HG03575 (cell line): ENCODE measurements around the gene CDK11A.
A peak's percentile ranks its signal among the peaks of the same experiment; 100 is the strongest.
"Not testable (repeated sequence)": the region's sequence is repeated elsewhere in the genome, so short reads cannot be mapped to it uniquely, and the experiment has no call there.

Source experiments
- ATAC-seq: cut with Tn5 transposase; IDR thresholded peaks from one replicate; pipeline ENCODE4 v1.9.1; 2021; ENCODE audit not compliant: unreplicated experiment, insufficient number of reproducible peaks, low FRiP score; ENCODE audit errors: extremely low read depth

Gene CDK11A

DNA sequence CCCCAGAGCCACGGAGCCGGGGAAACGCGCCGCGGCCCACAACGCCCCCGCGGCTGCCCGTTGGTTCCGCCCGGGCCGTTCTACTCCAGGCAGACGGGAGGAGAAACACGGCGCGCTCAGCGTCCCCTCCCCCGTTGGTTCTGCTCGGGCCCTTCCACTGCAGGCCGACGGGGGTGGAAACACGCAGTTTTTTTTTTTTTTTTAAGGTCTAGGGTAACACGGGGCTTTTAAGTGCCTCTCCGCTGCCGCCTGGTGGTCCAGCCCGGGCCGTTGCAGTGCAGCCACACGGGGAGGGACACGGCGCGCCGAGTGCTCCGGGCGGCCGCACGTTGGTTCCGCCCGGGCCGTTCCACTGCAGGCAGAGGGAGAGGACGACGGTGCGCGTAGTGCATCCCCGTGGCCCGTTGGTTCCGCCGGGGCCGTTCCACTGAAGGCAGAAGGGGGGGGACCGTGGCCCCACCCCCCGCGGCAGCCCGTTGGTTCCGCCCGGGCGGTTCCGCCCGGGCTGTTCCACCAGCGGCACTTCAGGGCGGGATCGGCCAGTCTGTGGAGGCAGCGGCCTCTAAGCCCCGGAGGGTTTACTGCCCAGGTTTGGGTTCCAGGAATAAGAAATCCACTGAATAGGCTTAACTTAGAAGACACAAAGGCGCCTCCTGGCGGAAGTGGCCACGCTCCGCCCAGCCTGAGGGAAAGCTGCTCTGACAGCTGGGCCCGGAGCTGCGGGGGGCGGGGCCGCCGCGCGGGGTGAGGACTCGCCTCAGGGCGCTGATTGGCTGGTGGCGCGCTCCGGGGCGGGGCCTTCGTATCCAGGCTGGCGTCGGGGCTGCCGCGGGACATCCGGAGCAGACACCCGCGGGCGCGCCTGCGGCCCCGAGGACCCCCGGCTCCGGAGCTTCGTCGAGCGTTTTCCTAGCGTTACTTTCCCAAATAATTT is 31.2 kb downstream of the CDK11A start, which contains the start of gene SLC35E2B:
SLC35E2B (minus strand) TSS at position 82 of the 934 bp plus-strand sequence. CDS start 16,096 bp downstream, outside the sequence.
- ATAC-seq, result peak; percentile 62

DNA sequence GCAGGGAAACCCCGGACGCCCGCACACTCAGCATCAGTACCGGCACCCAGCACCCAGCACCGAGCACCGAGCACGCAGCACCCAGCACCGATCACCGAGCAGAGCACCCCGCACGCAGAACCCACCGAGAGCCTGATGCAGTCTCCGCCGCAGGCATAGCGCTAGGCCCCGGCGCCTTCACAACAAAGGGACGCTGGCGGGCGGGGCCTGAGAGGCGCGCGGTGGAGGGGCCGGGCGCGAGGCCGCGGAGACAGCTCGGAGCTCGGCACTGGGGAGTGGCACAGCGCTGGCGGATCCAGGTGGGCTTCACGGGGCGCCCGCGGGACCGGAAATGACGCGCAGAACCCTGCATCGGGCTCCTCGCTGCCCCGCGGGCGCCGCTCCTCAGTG is 31.8 kb downstream of the CDK11A start:
- not testable (repeated sequence) for ATAC-seq

DNA sequence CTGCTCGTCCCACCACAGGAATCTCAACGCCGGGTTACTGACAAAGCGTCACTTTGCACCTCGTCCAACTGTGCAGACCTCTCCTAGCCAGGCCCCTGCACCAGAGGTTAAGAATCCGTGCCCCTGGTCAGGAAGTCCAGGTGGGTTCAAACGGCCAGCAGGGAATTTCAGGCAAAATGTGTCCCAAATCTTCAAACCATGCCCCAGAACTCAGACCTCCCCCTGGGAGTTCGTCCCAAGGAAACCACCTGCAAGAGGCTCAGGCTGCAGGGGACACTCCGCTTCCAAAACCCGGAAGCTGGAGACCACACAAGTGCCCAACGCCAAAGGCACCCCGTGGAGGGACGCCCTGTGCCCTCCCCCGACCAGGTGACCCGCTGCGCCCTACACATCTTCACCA is 32.7 kb downstream of the CDK11A start:
- not testable (repeated sequence) for ATAC-seq

DNA sequence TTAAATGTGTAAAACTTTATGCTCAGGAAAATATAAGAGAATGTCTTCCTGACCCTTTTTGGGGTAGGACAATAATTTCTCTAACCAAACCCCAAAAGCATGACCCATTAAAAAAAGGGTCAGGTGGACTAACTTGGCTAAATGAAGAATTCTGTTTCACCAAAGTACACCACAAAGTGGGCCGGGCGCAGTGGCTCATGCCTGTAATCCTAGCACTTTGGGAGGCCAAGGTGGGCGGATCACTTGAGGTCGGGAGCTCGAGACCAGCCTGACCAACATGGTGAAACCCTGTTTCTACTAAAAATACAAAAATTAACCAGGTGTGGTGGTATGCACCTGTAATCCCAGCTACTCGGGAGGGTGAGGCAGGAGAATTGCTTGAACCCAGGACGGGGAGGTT is 34.6 kb downstream of the CDK11A start:
- not testable (repeated sequence) for ATAC-seq

DNA sequence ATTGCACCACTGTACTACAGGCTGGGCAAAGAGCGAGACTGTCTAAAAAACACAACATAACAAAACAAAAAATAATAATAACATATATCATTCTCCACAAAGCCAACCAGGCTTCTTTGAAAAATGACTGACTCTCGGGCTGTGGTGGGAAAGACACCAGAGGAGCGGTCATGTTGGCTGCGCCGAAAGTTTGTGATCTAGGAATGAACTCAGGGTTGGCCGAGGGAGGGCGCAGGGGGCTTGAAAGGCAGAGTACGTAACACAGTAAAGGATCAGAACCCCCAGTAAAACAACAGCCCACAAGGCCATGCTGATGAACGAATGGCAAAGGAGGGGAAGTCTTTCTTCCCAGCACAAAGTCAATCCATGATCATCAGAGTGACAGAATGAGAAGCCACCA is 36.3 kb downstream of the CDK11A start:
- no peak for ATAC-seq

DNA sequence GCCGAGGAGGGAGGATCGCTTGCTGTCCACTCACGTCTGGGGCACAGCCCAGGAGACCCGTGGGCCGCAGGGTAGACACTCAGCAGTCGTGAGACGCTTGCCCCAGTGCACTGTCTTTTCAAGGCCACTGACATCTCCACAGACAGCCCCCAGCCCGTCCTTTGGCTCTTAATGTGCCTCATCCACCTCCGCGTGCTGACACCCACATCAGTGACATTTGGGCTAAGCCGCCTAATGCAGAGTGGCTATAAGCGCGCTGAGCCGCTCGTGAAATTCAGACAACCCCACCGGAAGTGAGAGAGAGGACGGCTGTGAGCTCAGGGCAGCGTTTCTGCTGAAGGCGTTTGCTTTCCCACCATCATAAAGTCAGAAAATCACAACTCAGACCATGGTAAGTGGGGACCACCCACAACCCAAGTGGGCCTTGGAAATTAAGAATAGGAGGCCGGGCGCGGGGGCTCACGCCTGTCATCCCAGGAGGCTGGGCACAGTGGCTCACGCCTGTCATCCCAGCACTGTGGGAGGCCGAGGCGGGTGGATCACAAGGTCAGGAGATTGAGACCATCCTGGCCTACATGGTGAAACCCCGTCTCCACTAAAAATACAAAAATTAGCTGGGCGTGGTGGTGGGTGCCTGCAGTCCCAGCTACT is 40.0 kb downstream of the CDK11A start:
- no peak for ATAC-seq

DNA sequence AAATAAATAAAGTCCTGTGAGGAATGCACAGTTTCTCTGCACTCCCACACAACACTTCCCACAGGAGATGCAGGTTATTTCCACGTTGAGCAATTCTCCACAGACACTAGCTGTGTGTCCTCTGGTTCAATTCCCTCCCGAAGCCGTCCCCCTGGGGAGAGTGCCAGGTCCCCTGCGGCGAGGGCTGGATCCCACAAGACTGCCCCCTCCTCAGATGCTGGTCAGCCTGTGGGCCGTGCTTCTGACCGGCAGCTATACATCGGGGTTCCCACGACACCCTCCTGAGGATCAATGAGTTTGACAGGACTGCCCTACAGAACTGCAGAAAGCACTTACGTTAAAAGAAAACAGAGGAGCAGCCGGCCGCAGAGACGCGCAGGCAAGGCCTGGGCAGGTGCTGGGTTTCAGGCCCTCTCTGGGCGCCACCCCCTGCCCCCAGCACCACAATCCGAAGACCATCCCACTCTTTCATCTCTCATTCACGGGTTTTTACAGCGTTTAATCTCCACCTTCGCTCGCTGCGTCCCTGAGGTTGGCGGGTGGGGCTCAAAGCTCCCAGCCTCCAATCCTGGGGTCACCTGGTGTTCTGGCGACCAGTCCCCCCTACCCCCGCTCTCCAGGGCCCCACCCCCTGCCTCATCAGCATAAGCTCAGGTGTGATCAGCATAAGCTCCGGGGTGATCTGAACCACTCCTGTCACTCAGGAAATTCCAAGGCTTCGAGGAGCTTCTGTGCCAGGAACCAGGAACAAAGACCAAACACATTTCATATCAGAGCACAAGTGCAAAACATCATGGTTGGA is 40.9 kb downstream of the CDK11A start:
- ATAC-seq, result no peak

DNA sequence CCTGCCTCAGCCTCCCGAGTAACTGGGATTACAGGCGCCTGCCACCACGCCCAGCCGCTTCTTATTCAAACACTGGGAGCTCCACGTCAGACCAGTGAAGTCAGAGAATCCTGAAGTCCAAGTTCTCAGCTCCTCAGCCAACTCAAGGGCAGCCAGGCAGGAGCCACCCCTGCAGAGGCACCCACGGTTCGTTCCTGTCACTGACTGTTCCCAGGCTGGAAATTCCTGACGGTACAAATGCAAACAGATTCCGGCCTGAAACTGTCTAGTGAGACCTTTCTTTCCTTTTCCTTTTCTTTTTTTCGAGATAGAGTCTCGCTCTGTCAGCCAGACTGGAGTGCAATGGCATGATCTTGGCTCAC is 43.3 kb downstream of the CDK11A start:
- no peak for ATAC-seq

DNA sequence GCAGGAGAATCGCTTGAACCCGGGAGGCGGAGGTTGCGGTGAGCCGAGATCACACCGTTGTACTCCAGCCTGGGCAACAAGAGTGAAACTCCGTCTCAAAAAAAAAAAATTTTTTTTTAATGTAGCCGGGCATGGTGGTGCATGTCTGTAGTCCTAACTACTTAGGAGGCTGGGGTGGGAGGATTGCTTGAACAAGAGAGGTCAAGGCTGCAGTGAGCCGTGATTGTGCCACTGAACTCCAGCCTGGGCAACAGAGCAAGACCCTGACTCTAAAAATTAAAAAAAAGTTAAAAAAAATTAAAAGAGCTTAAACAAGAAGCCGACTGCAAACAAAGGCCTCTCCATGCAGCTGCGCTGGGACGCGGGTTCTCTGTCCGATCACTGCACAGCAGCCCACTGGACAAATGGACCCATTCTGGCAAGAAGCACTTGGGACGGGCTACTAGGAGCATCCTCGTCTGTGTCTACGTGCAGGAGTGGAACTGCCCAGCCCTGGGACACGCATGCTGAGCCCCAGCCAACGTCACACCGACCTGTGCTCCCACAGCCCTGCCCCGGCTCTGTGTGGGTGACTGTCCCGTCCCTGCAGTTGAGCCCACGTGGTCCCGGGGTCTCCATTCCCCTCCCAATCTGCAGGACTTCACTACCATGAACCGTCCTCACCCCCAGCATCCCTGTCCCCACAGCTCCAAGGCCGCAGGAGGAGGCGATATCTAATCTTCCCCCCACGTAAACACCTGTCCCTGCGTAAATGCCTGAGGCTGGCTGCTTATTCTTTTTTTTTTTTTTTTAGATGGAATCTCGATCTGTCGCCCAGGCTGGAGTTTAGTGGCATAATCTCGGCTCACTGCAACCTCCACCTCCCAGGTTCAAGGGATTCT is 43.9 kb downstream of the CDK11A start:
- ATAC-seq, result no peak

DNA sequence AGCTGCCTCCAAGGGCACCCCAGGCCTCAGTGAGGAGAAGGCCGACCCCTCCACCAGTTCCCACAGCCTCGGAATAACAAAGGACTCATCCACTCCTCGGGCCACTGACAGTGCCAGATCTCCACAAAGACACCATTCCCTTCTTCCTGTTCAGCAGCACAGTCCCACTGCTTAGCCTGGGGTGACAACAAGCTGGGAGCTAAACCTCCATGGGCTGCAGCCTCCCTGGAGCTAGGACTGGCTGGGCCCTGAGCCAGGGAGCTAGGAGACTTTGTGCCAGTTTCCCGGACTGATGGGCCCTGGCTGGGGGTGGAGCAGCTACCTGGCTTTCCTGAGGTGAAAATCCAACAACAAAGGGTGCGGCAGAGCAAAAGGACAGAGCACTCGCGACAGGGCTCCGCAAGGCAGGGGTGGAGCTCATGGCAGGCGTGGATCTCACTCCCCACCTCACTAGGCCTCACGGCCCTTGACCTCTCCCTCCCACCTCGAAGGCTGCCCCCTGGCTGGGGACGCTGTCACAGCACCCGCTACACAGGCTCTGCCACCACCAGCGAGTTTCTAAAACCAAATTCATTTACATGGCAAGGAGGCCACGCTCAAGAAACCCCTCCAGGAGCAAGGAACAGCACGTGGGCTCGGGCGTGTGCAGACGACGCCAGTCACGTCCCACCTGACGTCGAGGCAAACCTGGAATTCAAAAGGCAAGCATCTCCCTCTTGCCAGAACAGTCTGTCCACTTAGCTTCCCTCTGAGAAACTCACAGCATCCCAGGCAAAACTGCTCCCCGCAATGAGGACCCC is 45.4 kb downstream of the CDK11A start:
- no peak for ATAC-seq

DNA sequence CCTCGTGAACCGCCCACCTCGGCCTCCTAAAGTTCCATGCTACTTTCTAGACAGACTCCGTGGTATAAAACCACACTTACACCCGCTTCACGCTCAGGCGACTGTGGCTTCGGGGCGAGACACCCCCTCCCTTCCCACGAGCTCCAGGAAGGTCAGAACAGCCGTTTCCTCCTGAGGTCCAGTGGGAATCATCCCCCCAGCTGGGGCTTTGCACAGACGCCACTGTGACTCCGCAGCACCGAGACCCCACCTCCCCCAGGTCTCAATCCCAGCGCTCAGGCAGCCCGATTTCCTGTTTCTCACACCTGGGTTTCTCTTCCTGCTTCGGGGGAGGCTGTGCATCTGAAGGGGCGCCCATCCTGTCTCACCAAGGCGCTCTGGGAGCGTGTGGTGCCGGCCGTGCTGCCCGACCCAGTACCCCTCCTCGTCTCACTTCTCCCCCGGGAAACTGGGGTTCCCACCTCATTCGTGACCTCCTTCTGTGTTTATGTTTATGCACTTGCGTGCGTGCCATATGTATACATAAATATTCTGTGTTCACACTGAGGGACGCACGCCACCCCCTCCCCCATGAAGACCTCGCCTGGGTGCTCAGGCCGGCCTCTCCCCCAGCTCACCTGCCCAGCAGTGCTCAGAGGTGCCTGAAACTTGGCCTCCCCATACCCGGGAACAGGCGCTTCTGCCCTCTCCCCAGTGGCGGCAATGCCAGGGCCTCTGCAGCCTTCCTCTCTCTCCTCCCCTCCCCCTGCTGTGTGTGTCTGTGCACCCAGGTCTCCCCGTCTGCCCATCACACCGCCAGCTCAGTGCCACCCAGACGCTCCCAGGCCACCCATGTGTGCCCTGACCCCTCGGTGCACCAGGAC is 46.2 kb downstream of the CDK11A start:
- ATAC-seq, result no peak

DNA sequence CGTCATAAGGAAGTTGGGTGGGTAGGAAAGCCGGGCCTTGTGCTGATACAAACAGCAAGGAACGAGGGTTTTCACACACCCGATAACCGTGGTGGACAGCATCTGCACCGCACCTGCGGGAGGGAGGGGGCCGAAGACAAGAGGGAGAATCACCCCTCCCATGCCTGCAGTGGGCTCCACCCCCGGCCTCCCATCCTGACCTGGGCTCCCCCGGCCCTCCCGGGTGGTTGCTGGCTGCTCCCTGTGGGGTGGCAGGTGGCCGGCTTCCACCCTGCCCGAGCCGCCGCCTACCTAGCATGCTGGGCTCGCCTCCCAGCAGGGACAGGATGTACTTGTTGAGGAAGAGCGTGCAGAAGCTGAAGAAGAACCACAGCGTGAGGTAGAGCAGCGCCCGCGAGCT is 48.1 kb downstream of the CDK11A start:
- not testable (repeated sequence) for ATAC-seq

DNA sequence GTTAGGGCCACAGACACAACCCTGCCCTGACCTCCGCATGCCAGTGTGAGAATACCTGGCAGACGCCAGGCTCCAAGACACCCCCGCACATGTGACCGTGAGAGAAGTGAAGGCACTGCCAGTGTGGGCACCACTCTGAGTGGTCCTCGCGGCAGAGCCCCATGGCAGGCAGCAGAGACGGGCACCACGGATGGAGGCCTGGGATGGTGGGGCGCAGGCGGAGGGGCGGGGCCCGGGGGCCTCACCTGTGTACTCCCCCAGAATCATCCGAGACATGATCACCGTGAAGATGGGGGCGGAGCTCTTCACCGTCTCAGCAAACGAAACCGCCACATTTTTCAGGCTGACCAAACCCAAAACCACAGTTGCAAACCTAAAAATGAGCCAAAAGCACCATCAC is 48.9 kb downstream of the CDK11A start:
- ATAC-seq, result not testable (repeated sequence)

DNA sequence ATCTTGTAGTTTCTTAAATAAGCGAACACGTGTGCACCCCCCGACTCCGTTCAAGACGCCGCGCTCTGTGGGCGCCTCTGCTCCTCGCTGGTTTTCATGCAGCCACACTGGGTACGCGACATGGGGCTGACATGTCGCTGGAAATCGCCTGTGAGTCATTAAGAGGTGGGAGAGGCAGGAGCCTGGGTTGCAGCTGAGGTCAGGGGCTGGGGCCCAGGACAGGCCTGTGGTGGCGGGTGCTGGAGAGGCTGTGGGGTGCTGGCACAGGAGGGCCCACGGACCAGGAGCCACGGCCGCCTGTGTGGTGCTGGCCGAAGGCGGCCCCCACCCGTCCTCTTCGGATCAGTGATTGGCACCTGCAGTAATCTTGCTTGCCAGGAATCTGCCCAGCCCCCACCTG is 49.4 kb downstream of the CDK11A start:
- not testable (repeated sequence) for ATAC-seq

DNA sequence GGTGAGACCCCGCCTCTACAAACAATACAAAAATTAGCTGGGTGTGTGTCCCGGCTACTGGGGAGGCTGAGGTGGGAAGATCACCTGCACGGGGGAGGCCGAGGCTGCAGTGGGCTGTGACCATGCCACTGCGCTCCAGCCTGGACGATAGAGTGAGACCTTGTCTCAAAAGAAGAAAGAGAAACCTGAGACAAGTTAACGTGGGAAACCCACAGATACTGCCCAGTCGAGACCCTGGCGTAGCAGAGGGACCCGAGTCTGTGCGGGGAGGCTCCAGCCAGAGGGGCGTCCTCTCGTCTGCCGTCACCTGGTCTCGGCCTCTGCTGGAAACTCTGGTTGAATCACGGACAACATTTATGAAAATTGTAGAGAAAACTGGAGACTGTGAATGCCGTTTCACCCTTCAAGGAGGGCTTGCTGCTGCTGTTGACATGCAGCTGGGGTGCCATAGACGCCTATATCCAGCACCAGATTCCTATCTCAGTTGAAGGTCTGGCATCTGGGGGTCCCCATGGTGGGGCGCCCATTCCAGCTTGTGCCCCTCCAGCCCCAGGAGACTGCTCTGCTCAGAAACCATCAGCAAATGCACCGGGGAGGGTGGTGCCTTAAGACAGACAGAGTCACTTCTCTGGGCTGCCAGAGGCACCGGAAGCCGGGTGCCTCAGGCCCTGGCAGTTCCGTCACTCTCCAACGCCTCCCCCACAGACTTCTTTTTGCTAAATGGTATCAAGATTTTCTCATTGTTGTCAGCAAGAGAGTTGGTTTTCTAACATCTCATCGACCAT is 51.8 kb downstream of the CDK11A start:
- no peak for ATAC-seq

DNA sequence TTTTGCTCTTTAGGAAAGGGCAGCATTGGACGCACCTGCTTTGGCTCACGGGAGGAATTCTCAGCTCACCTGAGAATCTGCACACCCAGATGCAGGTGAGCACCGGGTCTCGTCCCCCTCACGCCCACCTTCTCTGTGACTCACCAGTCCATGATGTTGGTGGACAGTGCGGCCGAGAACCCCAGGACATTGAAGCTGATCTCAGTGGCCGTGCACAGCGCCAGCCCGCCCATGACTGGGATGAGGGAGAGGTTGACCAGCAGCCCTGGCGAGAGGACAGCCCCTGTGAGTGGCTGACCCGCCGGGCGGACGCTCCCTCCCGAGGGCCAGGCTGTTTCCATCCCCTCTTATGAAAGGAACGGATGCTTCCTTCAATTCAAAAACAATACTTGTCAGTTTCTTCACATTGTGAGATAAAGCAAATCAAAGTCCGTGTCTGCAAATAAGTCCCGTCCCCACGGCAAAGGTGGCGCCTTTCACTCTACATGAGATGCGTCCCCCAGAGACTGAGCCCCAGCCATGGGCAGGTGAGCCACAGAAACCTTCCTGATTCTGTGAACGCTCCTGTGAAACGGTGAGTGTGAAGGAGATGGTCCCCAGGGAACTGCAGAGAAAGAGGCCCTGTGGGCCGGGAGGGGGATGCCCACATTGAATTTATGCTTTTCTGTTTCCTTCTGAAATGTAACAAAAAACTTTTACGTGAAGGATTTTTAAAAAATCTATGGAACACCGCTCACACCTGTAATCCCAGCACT is 52.6 kb downstream of the CDK11A start:
- ATAC-seq, result no peak
